ENCODE data around the gene TSKU. TPM values are rescaled to one million over a fixed set of nuclear protein-coding genes. Genes with fewer than 3 reads are reported as not detected.

TSKU gene
- polyA plus RNA-seq, 3 donors: not detected

GRCh38 chr11:76808171-76808570, 25.0 kb downstream of the TSKU start:
- Histone ChIP-seq H4K20me1 (ENCODE audit: insufficient read depth, low read length) (no peaks in the 10 kb centered on the region), H2AFZ (ENCODE audit: insufficient read depth, low read depth, low read length, poor library complexity, severe bottlenecking) (no peak overlapping the region), H3K9me3 (replicated peaks in 1 of 2; ENCODE audit: control insufficient read depth in 1 of 2, insufficient read depth in 1 of 2, low read length in 2 of 2) (no peaks in the 10 kb centered on the region), H3K27me3 (ENCODE audit: control insufficient read depth in 2 of 2, insufficient read depth in 2 of 2, low read length in 2 of 2) (no peaks in the 10 kb centered on the region), H3K27ac (ENCODE audit: low read depth in 1 of 2, low read length in 2 of 2) (no peak overlapping the region), H3K4me2 (replicated peaks; ENCODE audit: extremely low read depth, low read length, poor library complexity, severe bottlenecking) (no peak overlapping the region), H3K4me1 (ENCODE audit: control insufficient read depth in 1 of 2, insufficient read depth in 2 of 2, low read length in 2 of 2) (peaks cover 8 to 9% of the 10 kb centered on the region in 2 donors), H3K9ac (ENCODE audit: insufficient read depth, low read length, poor library complexity, severe bottlenecking) (no peak overlapping the region), H3K4me3 (replicated peaks in 1 of 3; ENCODE audit: low read depth in 2 of 3, low read length in 3 of 3) (no peak overlapping the region), H3K36me3 (replicated peaks in 1 of 2; ENCODE audit: control insufficient read depth in 1 of 2, insufficient read depth in 2 of 2, low read length in 2 of 2) (no peaks in the 10 kb centered on the region), H3K79me2 (ENCODE audit: insufficient read depth, low read length) (no peaks in the 10 kb centered on the region)
- Mint-ChIP-seq H3K36me3 (no peaks in the 10 kb centered on the region), H3K9me3 (no peaks in the 10 kb centered on the region), H3K4me3 (no peak overlapping the region), H3K27me3 (ENCODE audit: low read depth in 3 of 3) (peaks cover 7 to 34% (median 18%) of the 10 kb centered on the region in 3 donors), H3K27ac (no peak overlapping the region), H3K4me1 (peaks cover 12% of the 10 kb centered on the region)
- WGBS (ENCODE audit: insufficient coverage): 95% methylated on average over 11 of the region's 12 CpGs
- intact Hi-C loops (cut with micrococcal nuclease): loop anchor here in 1 of 2 donors (5.0 kb wide), 1 partner anchor 109 kb away; no protein-coding TSS in a partner anchor
- no peak for TF ChIP-seq CTCF (IDR thresholded peaks at IDR 0.05)
- DNase-seq: no peak

- Mint-ChIP-seq H3K4me3 (no peak overlapping the region), H3K27ac (no peak overlapping the region), H3K4me1 (peaks cover 12% of the 10 kb centered on the region), H3K27me3 (ENCODE audit: low read depth in 3 of 3) (peaks cover 5 to 27% (median 16%) of the 10 kb centered on the region in 3 donors), H3K9me3 (peaks cover 1 to 3% (median 3%) of the 10 kb centered on the region in 7 donors), H3K36me3 (no peaks in the 10 kb centered on the region)
- intact Hi-C loops (cut with micrococcal nuclease): loop anchor here in 1 of 2 donors (5.0 kb wide), 1 partner anchor 108 kb away; no protein-coding TSS in a partner anchor
- peaks cover 1 to 2% of the 10 kb centered on the region in 2 donors for H3K9me3 ChIP-seq (replicated peaks in 1 of 2; ENCODE audit: control insufficient read depth in 1 of 2, insufficient read depth in 1 of 2, low read length in 2 of 2)
- H3K4me3 ChIP-seq (replicated peaks in 1 of 3; ENCODE audit: low read depth in 2 of 3, low read length in 3 of 3): no peak overlapping the region
- H3K27ac ChIP-seq (ENCODE audit: low read depth in 1 of 2, low read length in 2 of 2): no peak overlapping the region
- H3K9ac ChIP-seq (ENCODE audit: insufficient read depth, low read length, poor library complexity, severe bottlenecking): no peak overlapping the region
- H3K36me3 ChIP-seq (replicated peaks in 1 of 2; ENCODE audit: control insufficient read depth in 1 of 2, insufficient read depth in 2 of 2, low read length in 2 of 2): no peaks in the 10 kb centered on the region
- H3K27me3 ChIP-seq (ENCODE audit: control insufficient read depth in 2 of 2, insufficient read depth in 2 of 2, low read length in 2 of 2): no peaks in the 10 kb centered on the region
- 93% methylated on average over 5 of the region's 5 CpGs for WGBS (ENCODE audit: insufficient coverage)
- H3K4me2 ChIP-seq (replicated peaks; ENCODE audit: extremely low read depth, low read length, poor library complexity, severe bottlenecking): no peak overlapping the region
- H3K4me1 ChIP-seq (ENCODE audit: control insufficient read depth in 1 of 2, insufficient read depth in 2 of 2, low read length in 2 of 2): peaks cover 8 to 9% of the 10 kb centered on the region in 2 donors
- TF ChIP-seq CTCF (IDR thresholded peaks at IDR 0.05): no peak
- no peaks in the 10 kb centered on the region for H3K79me2 ChIP-seq (ENCODE audit: insufficient read depth, low read length)
- no peak for DNase-seq
- no peaks in the 10 kb centered on the region for H4K20me1 ChIP-seq (ENCODE audit: insufficient read depth, low read length)
- H2AFZ ChIP-seq (ENCODE audit: insufficient read depth, low read depth, low read length, poor library complexity, severe bottlenecking): no peak overlapping the region
Measured at GRCh38 chr11:76808996-76809395, 25.8 kb downstream of the TSKU start.

Measured in CD14-positive monocyte (primary cell).